IMR-90 (cell line): Measurements from ENCODE around the gene TLCD5. TPM values are rescaled to one million over a fixed set of nuclear protein-coding genes. Genes with fewer than 3 reads are reported as not detected.

Experiments used
- ATAC-seq: fragments of 200-7000 bp; cut with Tn5 transposase; 2 replicates; pipeline ENCODE4 v1.9.1; 2020; ENCODE audit warnings: low read depth, mild to moderate bottlenecking, moderate library complexity
- BruUV-seq: library from RNA; stranded (reverse); fragments of 400-500 nt; replicated peaks from 2 replicates; lab custom pipeline; 2021; lab: Mats Ljungman, UMichigan
- CTCF ChIA-PET: fragments of 300-600 bp; formaldehyde crosslinking; extraction: SDS; loops from one replicate; lab custom pipeline; 2021; ENCODE audit warnings: antibody characterized with exemption; lab: Yijun Ruan, JAX
- POLR2A ChIA-PET: fragments of 300-600 bp; sonication (Branson Sonifier 250); formaldehyde crosslinking; loops from one replicate; lab custom pipeline; 2022; ENCODE audit warnings: antibody characterized with exemption; ENCODE audit not compliant: unreplicated experiment; lab: Charles Lee
- DNase-seq: peaks from one replicate; pipeline ENCODE4 v3.0.0; 2013
- H2AFZ ChIP-seq: replicated peaks from 2 replicates; pipeline ENCODE3; 2013; ENCODE audit warnings: low read length, mild to moderate bottlenecking; ENCODE audit not compliant: poor library complexity
- H2AK5ac ChIP-seq: 2 replicates; pipeline ENCODE4 v1.6.1; 2013; ENCODE audit warnings: low read depth, low read length, inconsistent platforms
- H2AK9ac ChIP-seq: replicated peaks from 2 replicates; pipeline ENCODE3; 2013; ENCODE audit warnings: mild to moderate bottlenecking, low read depth, low read length, moderate library complexity; ENCODE audit not compliant: poor library complexity
- H2BK120ac ChIP-seq: 2 replicates; pipeline ENCODE4 v1.6.1; 2013; ENCODE audit warnings: low read depth, low read length, inconsistent platforms
- H2BK15ac ChIP-seq: 3 replicates; pipeline ENCODE4 v1.6.1; 2013; ENCODE audit warnings: low read depth, low read length, inconsistent platforms
- H2BK20ac ChIP-seq: 2 replicates; pipeline ENCODE4 v1.6.1; 2013; ENCODE audit warnings: low read depth, mild to moderate bottlenecking, inconsistent platforms, low read length, moderate library complexity
- H2BK5ac ChIP-seq: 2 replicates; pipeline ENCODE4 v1.6.1; 2013; ENCODE audit warnings: mild to moderate bottlenecking, low read depth, low read length, inconsistent platforms; ENCODE audit not compliant: poor library complexity, severe bottlenecking
- H3K14ac ChIP-seq: replicated peaks from 2 replicates; pipeline ENCODE4 v1.6.1; 2013; ENCODE audit warnings: low read depth, low read length, inconsistent platforms
- H3K18ac ChIP-seq: 2 replicates; pipeline ENCODE4 v1.6.1; 2013; ENCODE audit warnings: low read depth, low read length, control low read depth
- H3K23ac ChIP-seq: 2 replicates; pipeline ENCODE4 v1.6.1; 2013; ENCODE audit warnings: low read depth, low read length, inconsistent platforms
- H3K27ac ChIP-seq: 2 replicates; pipeline ENCODE4 v1.5.1; 2013; ENCODE audit warnings: mild to moderate bottlenecking, control low read depth, low read length; ENCODE audit not compliant: insufficient read depth
- H3K27me3 ChIP-seq: 2 replicates; pipeline ENCODE4 v1.6.1; 2013; ENCODE audit warnings: low read length; ENCODE audit not compliant: control insufficient read depth, insufficient read depth
- H3K36me3 ChIP-seq: 2 replicates; pipeline ENCODE4 v1.6.1; 2013; ENCODE audit warnings: low read length, mixed read lengths; ENCODE audit not compliant: control insufficient read depth, insufficient read depth
- H3K4ac ChIP-seq: 2 replicates; pipeline ENCODE4 v1.6.1; 2013; ENCODE audit warnings: low read depth, low read length, inconsistent platforms
- H3K4me1 ChIP-seq: 2 replicates; pipeline ENCODE4 v1.6.1; 2013; ENCODE audit warnings: low read length, mixed read lengths; ENCODE audit not compliant: control insufficient read depth, insufficient read depth
- H3K4me2 ChIP-seq: 2 replicates; pipeline ENCODE4 v1.6.1; 2013; ENCODE audit warnings: low read depth, mild to moderate bottlenecking, control low read depth, low read length, moderate library complexity
- H3K4me3 ChIP-seq: 2 replicates; pipeline ENCODE4 v1.5.1; 2013; ENCODE audit warnings: low read depth, mild to moderate bottlenecking, control low read depth, low read length, moderate library complexity; ENCODE audit not compliant: insufficient read depth
- H3K56ac ChIP-seq: 2 replicates; pipeline ENCODE4 v1.6.1; 2013; ENCODE audit warnings: low read length, inconsistent platforms; ENCODE audit not compliant: insufficient read depth; ENCODE audit errors: extremely low read depth
- H3K79me1 ChIP-seq, 2 experiments: 2 replicates each; pipeline ENCODE4 v1.6.1; 2013; ENCODE audit warnings: low read length in 2 of 2, inconsistent platforms in 1 of 2, low read depth in 1 of 2
- H3K9ac ChIP-seq: 2 replicates; pipeline ENCODE4 v1.6.1; 2013; ENCODE audit warnings: low read depth, low read length, control low read depth
- H3K9me1 ChIP-seq: 2 replicates; pipeline ENCODE4 v1.6.1; 2013; ENCODE audit warnings: low read length, inconsistent platforms; ENCODE audit not compliant: insufficient read depth
- H3K9me3 ChIP-seq: 2 replicates; pipeline ENCODE4 v1.6.1; 2013; ENCODE audit warnings: low read length; ENCODE audit not compliant: control insufficient read depth, insufficient read depth
- H4K20me1 ChIP-seq: 2 replicates; pipeline ENCODE4 v1.6.1; 2013; ENCODE audit warnings: low read length, inconsistent platforms; ENCODE audit not compliant: insufficient read depth
- H4K5ac ChIP-seq: 2 replicates; pipeline ENCODE4 v1.6.1; 2013; ENCODE audit warnings: mild to moderate bottlenecking, low read depth, low read length, control low read depth
- H4K8ac ChIP-seq, 2 experiments: 2 replicates each; pipeline ENCODE4 v1.6.1; 2013; ENCODE audit warnings: low read depth in 2 of 2, low read length in 2 of 2, control low read depth in 1 of 2, inconsistent platforms in 1 of 2
- H4K91ac ChIP-seq: 2 replicates; pipeline ENCODE4 v1.6.1; 2013; ENCODE audit warnings: low read depth, low read length, inconsistent platforms; ENCODE audit not compliant: insufficient read depth
- BHLHE40 ChIP-seq: fragments of 150-350 bp; IDR thresholded peaks from 2 replicates; pipeline ENCODE4 v1.6.1; 2016; ENCODE audit warnings: mild to moderate bottlenecking, low read depth, low read length
- CEBPB ChIP-seq: IDR thresholded peaks from 2 replicates; pipeline ENCODE4 v1.6.1; 2012; ENCODE audit warnings: low read depth, low read length, improper control_type of control experiment
- ELK1 ChIP-seq: fragments of 150-350 bp; IDR thresholded peaks from 2 replicates; pipeline ENCODE4 v1.6.1; 2016; ENCODE audit warnings: low read depth, mild to moderate bottlenecking, low read length, moderate library complexity, borderline replicate concordance
- FOS ChIP-seq: fragments of 150-350 bp; IDR thresholded peaks from 2 replicates; pipeline ENCODE4 v1.6.1; 2016; ENCODE audit warnings: low read depth, low read length
- MAFK ChIP-seq: IDR thresholded peaks from 2 replicates; pipeline ENCODE4 v1.6.1; 2012; ENCODE audit warnings: low read depth, low read length, improper control_type of control experiment
- NFE2L2 ChIP-seq: fragments of 150-350 bp; IDR thresholded peaks from 2 replicates; pipeline ENCODE4 v1.6.1; 2016; ENCODE audit warnings: low read depth, mild to moderate bottlenecking, low read length
- POLR2A ChIP-seq: IDR thresholded peaks from 2 replicates; pipeline ENCODE4 v1.6.1; 2012; ENCODE audit warnings: mild to moderate bottlenecking, low read depth, low read length
- RAD21 ChIP-seq: IDR thresholded peaks from 2 replicates; pipeline ENCODE4 v1.6.1; 2012; ENCODE audit warnings: low read length, improper control_type of control experiment
- RCOR1 ChIP-seq: IDR thresholded peaks from 2 replicates; pipeline ENCODE4 v1.6.1; 2012; ENCODE audit warnings: mild to moderate bottlenecking, low read length, improper control_type of control experiment; ENCODE audit not compliant: insufficient replicate concordance
- RFX5 ChIP-seq: IDR thresholded peaks from 2 replicates; pipeline ENCODE4 v1.8.0; 2012; ENCODE audit warnings: low read depth, mild to moderate bottlenecking, low read length, moderate library complexity
- SMC3 ChIP-seq: fragments of 150-350 bp; IDR thresholded peaks from 2 replicates; pipeline ENCODE4 v1.6.1; 2016; ENCODE audit warnings: low read depth, mild to moderate bottlenecking, antibody characterized with exemption, low read length, moderate library complexity
- WGBS, 2 experiments: methylation state at CpG; one replicate each; pipeline versions ENCODE4 v1.1.5 to v1.1.7; 2013; ENCODE audit warnings: missing lambda C conversion rate in 2 of 2; ENCODE audit not compliant: insufficient read length in 1 of 2; ENCODE audit errors: extremely low coverage in 2 of 2; 5-methylcytosine and 5-hydroxymethylcytosine counted together
- dilution Hi-C: fragments of 300-500 bp; cut with HindIII; formaldehyde crosslinking; loops from one replicate; pipeline ENCODE4 v1.14.3; 2018; ENCODE audit warnings: low sequenced_read_pairs; ENCODE audit not compliant: unreplicated experiment
- in situ Hi-C: fragments of 300-500 bp; cut with MboI; formaldehyde crosslinking; loops from 3 replicates; pipeline ENCODE4 v1.14.3; 2019; ENCODE audit warnings: low sequenced_read_pairs, inconsistent platforms, mixed read lengths
- intact Hi-C: fragments of 100-400 bp; cut with micrococcal nuclease; formaldehyde crosslinking; loops from 2 replicates; pipeline ENCODE4 v1.10.0; 2022
- polyA plus RNA-seq, 3 experiments: library from polyadenylated mRNA; depleted of rRNA; stranded (reverse); fragments of >200 nt; gene quantifications; 2 replicates each; pipeline ENCODE4 v1.2.3, GENCODE V29; 2012; ENCODE audit warnings: low replicate concordance in 1 of 3
- total RNA-seq: library from RNA; depleted of rRNA; stranded (reverse); fragments of >200 nt; gene quantifications from 2 replicates; pipeline ENCODE4 v1.2.3, GENCODE V29; 2012
- TF ChIP-seq, protein P1 (sequence below): conservative IDR thresholded peaks from 2 replicates; pipeline ENCODE4 v1.5.1; 2012; ENCODE audit warnings: mild to moderate bottlenecking, low read depth, low read length, improper control_type of control experiment

The TLCD5 gene
- total and polyA plus RNA-seq, 2 of the 4 experiments (the other 2 are of a cell fraction) = 9.5 to 11.5 TPM

DNA sequence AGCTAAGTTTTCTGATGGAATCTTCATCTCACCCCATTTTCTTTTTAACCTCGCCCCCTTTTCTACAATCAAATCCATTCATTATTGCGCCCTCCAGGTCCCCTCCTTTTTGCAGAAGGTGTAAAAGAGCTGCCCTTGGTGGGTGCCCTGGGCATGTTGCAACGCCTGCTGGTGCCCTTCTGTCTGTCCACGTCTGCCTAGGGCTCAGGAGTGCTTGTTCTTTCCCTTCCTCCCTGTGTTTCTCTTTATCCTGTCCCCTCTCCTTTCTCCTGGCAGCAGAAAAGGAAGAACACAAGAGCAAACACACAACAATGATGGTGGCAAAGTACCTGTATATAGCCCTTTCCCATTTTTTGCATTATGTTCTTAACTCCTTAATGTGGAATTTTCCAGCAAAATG, 6.2 kb upstream of the TLCD5 start:
- no peak overlapping the region for H4K8ac ChIP-seq
- peak overlapping the region; percentile 5 for H2AK9ac ChIP-seq
- 0 out of 2 replicates have a peak, but pooled peaks cover 3% of the 10 kb centered on the region for H3K9me1 ChIP-seq
- no peak overlapping the region for H2BK5ac ChIP-seq
- no peaks in the 10 kb centered on the region for H3K79me1 ChIP-seq
- no peak overlapping the region for H3K4ac ChIP-seq
- POLR2A ChIA-PET = interaction anchor here (0.6 kb wide), 1 partner anchor 1225 kb away, joined by 4 read pairs; no protein-coding TSS in a partner anchor
- H3K56ac ChIP-seq = no peak overlapping the region
- no peak overlapping the region for H3K9ac ChIP-seq
- no peak overlapping the region for H2AFZ ChIP-seq
- in situ Hi-C loops (loop anchor here (25.0 kb wide), 1 partner anchor 368 kb away; no protein-coding TSS in a partner anchor), dilution Hi-C loops (no loop called here), intact Hi-C loops (no loop called here)
- H3K4me1 ChIP-seq = peaks cover 3% of the 10 kb centered on the region; the same call in 1 of the 2 replicates
- no peaks in the 10 kb centered on the region for H4K20me1 ChIP-seq
- ATAC-seq (no peak), DNase-seq (no peak)
- H4K5ac ChIP-seq = no peak overlapping the region
- H2AK5ac ChIP-seq = no peak overlapping the region
- no peak overlapping the region for H3K4me3 ChIP-seq
- no peaks in the 10 kb centered on the region for H3K36me3 ChIP-seq
- no peak overlapping the region for H4K91ac ChIP-seq
- TF ChIP-seq SMC3 (no peak), NFE2L2 (no peak), RFX5 (no peak), FOS (no peak), RCOR1 (no peak), POLR2A (no peak), ELK1 (no peak), RAD21 (no peak), MAFK (no peak), BHLHE40 (no peak), CEBPB (no peak)
- TF ChIP-seq, protein P1, sequence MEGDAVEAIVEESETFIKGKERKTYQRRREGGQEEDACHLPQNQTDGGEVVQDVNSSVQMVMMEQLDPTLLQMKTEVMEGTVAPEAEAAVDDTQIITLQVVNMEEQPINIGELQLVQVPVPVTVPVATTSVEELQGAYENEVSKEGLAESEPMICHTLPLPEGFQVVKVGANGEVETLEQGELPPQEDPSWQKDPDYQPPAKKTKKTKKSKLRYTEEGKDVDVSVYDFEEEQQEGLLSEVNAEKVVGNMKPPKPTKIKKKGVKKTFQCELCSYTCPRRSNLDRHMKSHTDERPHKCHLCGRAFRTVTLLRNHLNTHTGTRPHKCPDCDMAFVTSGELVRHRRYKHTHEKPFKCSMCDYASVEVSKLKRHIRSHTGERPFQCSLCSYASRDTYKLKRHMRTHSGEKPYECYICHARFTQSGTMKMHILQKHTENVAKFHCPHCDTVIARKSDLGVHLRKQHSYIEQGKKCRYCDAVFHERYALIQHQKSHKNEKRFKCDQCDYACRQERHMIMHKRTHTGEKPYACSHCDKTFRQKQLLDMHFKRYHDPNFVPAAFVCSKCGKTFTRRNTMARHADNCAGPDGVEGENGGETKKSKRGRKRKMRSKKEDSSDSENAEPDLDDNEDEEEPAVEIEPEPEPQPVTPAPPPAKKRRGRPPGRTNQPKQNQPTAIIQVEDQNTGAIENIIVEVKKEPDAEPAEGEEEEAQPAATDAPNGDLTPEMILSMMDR = no peak
- H2BK15ac ChIP-seq = no peak overlapping the region
- no peak overlapping the region for H2BK120ac ChIP-seq
- no peak overlapping the region for H3K23ac ChIP-seq
- BruUV-seq = no TSS peak
- no peak overlapping the region for H3K4me2 ChIP-seq
- 100% methylated on average over 2 of the region's 4 CpGs; no CpG with 5 or more reads in 1 of the 2 experiments for WGBS, 2 experiments
- no peaks in the 10 kb centered on the region for H3K9me3 ChIP-seq
- CTCF ChIA-PET = interaction anchor here (0.8 kb wide), 1 partner anchor 16 kb away, joined by 4 read pairs; no protein-coding TSS in a partner anchor
- no peak overlapping the region for H3K14ac ChIP-seq
- no peak overlapping the region for H3K18ac ChIP-seq
- peaks cover 8% of the 10 kb centered on the region for H3K27me3 ChIP-seq
- no peak overlapping the region for H3K27ac ChIP-seq
- no peak overlapping the region for H2BK20ac ChIP-seq
